Measurements from ENCODE around the gene RAD23A. TPM values are rescaled to one million over a fixed set of nuclear protein-coding genes. Genes with fewer than 3 reads are reported as not detected.

Gene RAD23A
- total RNA-seq, 2 donors from 2014 or later = 113 to 145 TPM

DNA sequence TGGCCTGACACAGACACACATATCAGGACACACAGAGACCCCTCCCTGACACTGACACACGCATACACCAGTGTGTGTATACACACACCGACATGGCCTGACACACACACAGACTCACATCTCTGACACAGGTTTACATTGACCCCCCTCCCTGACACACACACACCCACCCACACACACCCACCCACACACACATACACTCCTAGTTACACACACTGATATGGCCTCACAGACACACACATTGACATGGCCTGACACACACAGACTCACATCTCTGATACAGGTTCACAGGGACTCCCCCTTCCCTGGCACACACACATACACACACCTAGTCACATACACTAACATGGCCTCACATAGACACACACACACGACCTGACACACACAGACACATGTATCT, 45.2 kb downstream of the RAD23A start:
- Histone ChIP-seq H3K4me3 (no peak overlapping the region), H3K27ac (peak overlapping the region in 1 of 2 donors; percentile 34), H3K4me1 (replicated peaks) (no peaks in the 10 kb centered on the region), H3K36me3 (no peaks in the 10 kb centered on the region), H3K27me3 (replicated peaks; ENCODE audit: insufficient read depth) (no peaks in the 10 kb centered on the region), H3K9me3 (no peaks in the 10 kb centered on the region)
- 87% methylated on average over 3 of the region's 3 CpGs for WGBS
- TF ChIP-seq CTCF (IDR thresholded peaks at IDR 0.05) (no peak), POLR2A (IDR thresholded peaks at IDR 0.05) (no peak), POLR2AphosphoS5 (IDR thresholded peaks at IDR 0.05) (no peak)
- DNase-seq (ENCODE audit: low spot score) = no peak
- intact Hi-C loops (cut with DNase I) = no loop called here

DNA sequence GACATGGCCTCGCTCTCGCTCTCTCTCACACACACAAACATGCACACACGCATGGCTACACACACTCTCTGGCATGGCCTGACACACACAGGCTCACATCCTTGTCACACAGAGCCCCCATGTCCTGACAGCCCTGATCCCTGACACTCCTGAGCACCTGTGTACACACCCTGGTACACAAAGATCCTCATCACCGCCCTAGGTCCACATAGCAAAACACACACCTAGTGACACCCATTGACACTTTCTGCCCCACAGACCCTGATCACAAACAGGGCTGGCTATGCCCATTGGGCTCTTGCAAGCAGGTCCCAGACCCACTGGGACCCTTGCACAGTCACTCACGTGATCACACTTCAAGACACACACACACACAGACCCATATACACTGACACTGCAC, 45.6 kb downstream of the RAD23A start:
- H3K9me3 ChIP-seq = no peaks in the 10 kb centered on the region
- peak overlapping the region in 1 of 2 donors; percentile 34 for H3K27ac ChIP-seq
- no peaks in the 10 kb centered on the region for H3K36me3 ChIP-seq
- TF ChIP-seq CTCF (IDR thresholded peaks at IDR 0.05) (no peak), POLR2AphosphoS5 (IDR thresholded peaks at IDR 0.05) (peak; percentile 74)
- H3K4me3 ChIP-seq = no peak overlapping the region
- intact Hi-C loops (cut with DNase I) = no loop called here
- DNase-seq (ENCODE audit: low spot score) = no peak
- WGBS = 85% methylated on average over 5 of the region's 5 CpGs
- H3K27me3 ChIP-seq (replicated peaks; ENCODE audit: insufficient read depth) = no peaks in the 10 kb centered on the region
- H3K4me1 ChIP-seq (replicated peaks) = no peaks in the 10 kb centered on the region

DNA sequence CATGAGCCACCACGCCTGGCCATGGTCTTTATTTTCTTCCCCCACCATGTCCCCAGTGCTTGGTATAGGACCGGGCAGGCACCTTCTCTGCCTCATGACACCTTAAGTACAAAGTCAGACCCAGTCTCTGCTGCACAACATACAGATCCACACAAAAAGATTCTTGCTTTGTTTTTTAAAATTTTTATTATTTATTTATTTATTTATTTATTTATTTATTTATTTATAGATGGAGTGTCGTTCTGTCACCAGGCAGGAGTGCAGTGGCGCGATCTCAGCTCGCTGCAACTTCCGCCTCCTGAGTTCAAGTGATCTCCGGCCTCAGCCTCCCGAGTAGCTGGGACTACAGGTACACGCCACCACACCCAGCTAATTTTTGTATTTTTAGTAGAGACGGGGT, 47.1 kb downstream of the RAD23A start:
- DNase-seq (ENCODE audit: low spot score) = no peak
- Histone ChIP-seq H3K4me3 (no peak overlapping the region), H3K27ac (peak overlapping the region in 1 of 2 donors; percentile 8), H3K27me3 (replicated peaks; ENCODE audit: insufficient read depth) (no peaks in the 10 kb centered on the region), H3K9me3 (no peaks in the 10 kb centered on the region), H3K4me1 (replicated peaks) (no peaks in the 10 kb centered on the region), H3K36me3 (no peaks in the 10 kb centered on the region)
- TF ChIP-seq CTCF (IDR thresholded peaks at IDR 0.05) = no peak
- no peak for TF ChIP-seq POLR2AphosphoS5 (IDR thresholded peaks at IDR 0.05)
- TF ChIP-seq POLR2A (IDR thresholded peaks at IDR 0.05) = no peak
- intact Hi-C loops (cut with DNase I) = no loop called here
- WGBS = 95% methylated on average over 11 of the region's 11 CpGs

DNA sequence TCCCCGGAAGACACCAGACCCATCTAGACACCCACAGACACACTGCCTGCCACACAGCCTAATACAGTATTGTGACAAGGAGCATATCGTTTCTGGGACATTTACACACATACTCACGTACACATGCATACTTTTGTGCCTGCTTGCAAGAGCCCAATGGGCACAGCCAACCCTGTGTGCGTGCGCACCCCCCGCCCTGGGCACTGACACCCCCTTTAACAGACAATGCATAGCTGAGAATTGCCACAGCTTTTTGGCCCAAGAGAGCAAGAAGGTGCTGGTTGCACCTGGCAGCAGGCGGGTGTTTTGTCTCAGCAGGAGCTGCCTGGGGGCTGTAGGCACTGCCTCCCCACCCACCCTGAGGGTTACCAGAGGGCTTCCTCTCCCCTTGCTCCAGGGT, 47.9 kb downstream of the RAD23A start:
- H3K27ac ChIP-seq = peak overlapping the region in 1 of 2 donors; percentile 30
- no peaks in the 10 kb centered on the region for H3K36me3 ChIP-seq
- H3K4me3 ChIP-seq = no peak overlapping the region
- H3K9me3 ChIP-seq = no peaks in the 10 kb centered on the region
- peaks cover 3% of the 10 kb centered on the region for H3K4me1 ChIP-seq (replicated peaks)
- intact Hi-C loops (cut with DNase I) = no loop called here
- no peaks in the 10 kb centered on the region for H3K27me3 ChIP-seq (replicated peaks; ENCODE audit: insufficient read depth)
- TF ChIP-seq CTCF (IDR thresholded peaks at IDR 0.05) (no peak), POLR2AphosphoS5 (IDR thresholded peaks at IDR 0.05) (no peak), POLR2A (IDR thresholded peaks at IDR 0.05) (no peak)
- no peak for DNase-seq (ENCODE audit: low spot score)
- WGBS = 48% methylated on average over 7 of the region's 7 CpGs

DNA sequence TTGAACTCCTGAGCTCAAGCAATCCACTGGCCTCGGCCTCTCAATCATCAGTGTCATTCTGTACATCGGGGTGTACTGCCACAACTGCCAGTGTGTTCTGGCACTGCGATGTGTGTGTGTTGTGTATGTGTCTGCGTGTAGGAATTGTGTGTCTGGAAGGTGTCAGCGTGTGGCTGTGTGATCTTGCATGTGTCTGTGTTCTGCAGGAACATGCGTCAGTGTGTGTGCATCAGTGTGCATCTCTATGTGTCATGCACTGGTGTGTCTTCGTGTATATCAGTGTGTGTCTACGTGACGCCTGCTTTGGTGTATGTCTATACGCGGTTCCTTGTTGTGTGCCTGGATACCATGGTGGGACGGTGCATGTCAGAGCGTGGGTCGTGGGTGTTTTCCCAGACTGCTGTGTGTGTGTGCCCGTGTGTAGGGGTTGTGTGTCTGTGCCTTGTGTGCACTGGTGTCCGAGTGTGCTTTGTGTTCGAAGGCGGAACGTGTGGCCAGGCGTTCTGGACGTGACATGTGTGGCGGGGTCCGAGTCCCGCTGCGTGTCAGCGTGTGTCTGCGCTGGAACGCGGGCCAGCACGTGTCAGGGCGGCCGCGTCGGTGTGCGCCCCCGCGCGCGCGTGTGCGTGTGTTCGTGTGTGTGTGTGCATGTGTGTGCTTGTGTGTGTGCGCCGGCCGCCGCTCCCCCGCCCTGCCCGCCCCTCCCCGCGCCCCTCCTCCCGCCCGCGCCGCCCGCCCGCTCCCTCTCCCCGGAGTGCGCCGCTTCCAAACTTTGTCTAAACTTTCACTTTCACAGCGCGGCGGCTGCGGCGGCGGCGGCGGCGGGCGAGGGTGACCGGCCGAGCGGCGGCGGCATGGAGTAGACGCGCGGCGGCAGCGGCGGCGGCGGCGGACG, 49.3 kb downstream of the RAD23A start, which contains the start of gene NFIX:
Gene NFIX (plus strand): TSS at position 775 of the 895 bp plus-strand sequence. CDS start 363 bp downstream, outside the sequence.
- WGBS = 16% methylated on average over 46 of the region's 84 CpGs
- Histone ChIP-seq H3K9me3 (no peaks in the 10 kb centered on the region), H3K4me3 (peak within 1 kb of the TSS; percentile 78 to 87), H3K27me3 (replicated peaks; ENCODE audit: insufficient read depth) (no peaks in the 10 kb centered on the region), H3K36me3 (no peaks in the 10 kb centered on the region), H3K4me1 (replicated peaks) (peaks cover 16% of the 10 kb centered on the region), H3K27ac (peak within 1 kb of the TSS; percentile 96 to 97)
- TF ChIP-seq POLR2AphosphoS5 (IDR thresholded peaks at IDR 0.05) (peak; percentile 3), CTCF (IDR thresholded peaks at IDR 0.05) (no peak)
- intact Hi-C loops (cut with DNase I) = no loop called here
- no peak for DNase-seq (ENCODE audit: low spot score)

Data from prostate gland (tissue), 2 donors.